K562 (cell line): ENCODE data around the gene PCF11. TPM values are rescaled to one million over a fixed set of nuclear protein-coding genes. Genes with fewer than 3 reads are reported as not detected.

Experiments
- ATAC-seq: fragments of 200-7000 bp; cut with Tn5 transposase; 3 replicates; pipeline ENCODE4 v1.9.1; 2020; ENCODE audit warnings: moderate library complexity
- BruUV-seq: library from RNA; stranded (reverse); fragments of 400-500 nt; replicated peaks from 2 replicates; lab custom pipeline; 2021; lab: Mats Ljungman, UMichigan
- CTCF ChIA-PET: fragments of 300-600 bp; formaldehyde crosslinking; extraction: SDS; loops from one replicate; lab custom pipeline; 2021; ENCODE audit warnings: low intra/inter-chr PET ratio; lab: Yijun Ruan, JAX
- POLR2A ChIA-PET: fragments of 300-600, 350-650 bp; sonication (Branson Sonifier 250); formaldehyde crosslinking; extraction: SDS; loops from one replicate; lab custom pipeline; 2021; ENCODE audit warnings: antibody characterized with exemption, inconsistent platforms; lab: Yijun Ruan, JAX
- DNase-seq, 4 experiments: peaks; one replicate each; pipeline versions ENCODE4 v3.0.0 to v3.0.0-alpha.2; 2011 to 2018; ENCODE audit warnings: low spot score in 3 of 4, mixed read lengths in 3 of 4; ENCODE audit errors: extremely low read depth in 1 of 4
- FAIRE-seq: peaks from 2 replicates; lab custom pipeline; 2011; peaks lifted over from hg19 to GRCh38; lab: Jason Lieb, UNC
- H2AFZ ChIP-seq: 2 replicates; pipeline ENCODE4 v1.6.0; 2011; ENCODE audit warnings: low read depth, low read length, control low read depth, inconsistent platforms
- H3K27ac ChIP-seq: fragments of 200-600 bp; 3 replicates; pipeline ENCODE4 v1.8.0; 2011; ENCODE audit warnings: low read depth, mild to moderate bottlenecking, control low read depth, inconsistent platforms, low read length, moderate library complexity, mixed read lengths; ENCODE audit errors: extremely low read depth
- H3K27me3 ChIP-seq, 2 experiments: fragments of 300-600 bp in 1 of 2; 2 replicates in 1 of 2; 3 replicates in 1 of 2; pipeline versions ENCODE4 v1.6.0 to v1.8.0; 2011; ENCODE audit warnings: inconsistent platforms in 2 of 2, low read length in 2 of 2, mild to moderate bottlenecking in 1 of 2, mixed read lengths in 1 of 2, moderate library complexity in 1 of 2; ENCODE audit not compliant: control insufficient read depth in 2 of 2, insufficient read depth in 2 of 2
- H3K36me3 ChIP-seq: fragments of 300-600 bp; 3 replicates; pipeline ENCODE4 v1.8.0; 2011; ENCODE audit warnings: mild to moderate bottlenecking, low read length, inconsistent platforms; ENCODE audit not compliant: control insufficient read depth, insufficient read depth
- H3K4me1 ChIP-seq, 2 experiments: fragments of 200-600 bp in 1 of 2; replicated peaks in 1 of 2; 2 replicates in 1 of 2; 3 replicates in 1 of 2; pipeline versions ENCODE4 v1.5.1 to v1.8.0; 2011; ENCODE audit warnings: inconsistent platforms in 2 of 2, low read length in 2 of 2, mild to moderate bottlenecking in 1 of 2, mixed read lengths in 1 of 2, moderate library complexity in 1 of 2; ENCODE audit not compliant: control insufficient read depth in 2 of 2, insufficient read depth in 2 of 2
- H3K4me2 ChIP-seq: 2 replicates; pipeline ENCODE4 v1.6.1; 2011; ENCODE audit warnings: low read length, control low read depth, inconsistent platforms, mixed read lengths; ENCODE audit not compliant: insufficient read depth
- H3K4me3 ChIP-seq: fragments of 200-600 bp; sonication (generic), shearing (Covaris generic); 2 replicates; pipeline ENCODE4 v1.5.1; 2016; ENCODE audit warnings: control low read depth, inconsistent platforms
- H3K79me2 ChIP-seq: fragments of 200-600 bp; 3 replicates; pipeline ENCODE4 v1.8.0; 2011; ENCODE audit warnings: low read length, inconsistent platforms; ENCODE audit not compliant: control insufficient read depth, insufficient read depth
- H3K9ac ChIP-seq, 2 experiments: 2 replicates each; pipeline versions ENCODE4 v1.6.0 to v1.6.1; 2011; ENCODE audit warnings: low read depth in 2 of 2, low read length in 2 of 2, control low read depth in 1 of 2, inconsistent platforms in 1 of 2, mild to moderate bottlenecking in 1 of 2, mixed read lengths in 1 of 2; ENCODE audit not compliant: insufficient read depth in 1 of 2
- H3K9me1 ChIP-seq: one replicate; pipeline ENCODE4 v1.6.0; 2011; ENCODE audit warnings: inconsistent platforms, mild to moderate bottlenecking, low read length, moderate library complexity; ENCODE audit not compliant: control insufficient read depth, insufficient read depth
- H3K9me3 ChIP-seq: replicated peaks from 2 replicates; pipeline ENCODE4 v1.5.1; 2011; ENCODE audit warnings: low read depth, low read length, inconsistent platforms; ENCODE audit not compliant: control insufficient read depth, insufficient read depth
- H4K20me1 ChIP-seq: replicated peaks from 2 replicates; pipeline ENCODE4 v1.6.1; 2011; ENCODE audit warnings: low read length, inconsistent platforms, mixed read lengths; ENCODE audit not compliant: control insufficient read depth, insufficient read depth
- ARID1B ChIP-seq: fragments of 450-650 bp; IDR thresholded peaks from 2 replicates; pipeline ENCODE4 v1.6.1; 2016; ENCODE audit warnings: antibody characterized with exemption, mild to moderate bottlenecking, inconsistent platforms
- ATF1 ChIP-seq, 2 experiments: fragments of 450-650 bp in 1 of 2; IDR thresholded peaks; 2 replicates each; pipeline ENCODE4 v1.6.1; 2016; ENCODE audit warnings: missing compliant biosample characterization in 1 of 2, missing genetic modification characterization in 1 of 2
- CBX8 ChIP-seq: fragments of 200-600 bp; sonication (generic); IDR thresholded peaks from 2 replicates; pipeline ENCODE4 v1.6.1; 2012; ENCODE audit warnings: borderline replicate concordance, mixed run types, low read depth, mild to moderate bottlenecking, moderate library complexity, mixed read lengths, low read length, control low read depth, inconsistent platforms; ENCODE audit not compliant: poor library complexity, severe bottlenecking; ENCODE audit errors: extremely low read depth
- CEBPG ChIP-seq, 3 experiments: fragments of 200-800 bp in 1 of 3; sonication (Bioruptor generic) in 1 of 3; sonication (generic) in 1 of 3; formaldehyde crosslinking in 1 of 3; IDR thresholded peaks in 2 of 3; conservative IDR thresholded peaks in 1 of 3; 2 replicates each; pipeline versions ENCODE4 v1.6.1 to v1.8.0; 2016 to 2022; ENCODE audit warnings: missing compliant biosample characterization in 2 of 3, missing genetic modification characterization in 2 of 3, mild to moderate bottlenecking in 1 of 3, missing genetic modification reagents in 1 of 3
- DLX4 ChIP-seq: fragments of 250-450 bp; sonication (Bioruptor Pico); IDR thresholded peaks from 2 replicates; pipeline ENCODE4 v1.6.1; 2021; ENCODE audit warnings: mild to moderate bottlenecking
- HNRNPK ChIP-seq: fragments of 200-400 bp; formaldehyde crosslinking; IDR thresholded peaks from one replicate; pipeline ENCODE4 v1.6.1; 2018; ENCODE audit warnings: mild to moderate bottlenecking, low read depth, low read length; ENCODE audit not compliant: poor library complexity, severe bottlenecking
- MCM2 ChIP-seq: fragments of 450-650 bp; IDR thresholded peaks from 2 replicates; pipeline ENCODE4 v1.6.1; 2017; ENCODE audit warnings: low read depth, mild to moderate bottlenecking
- MITF ChIP-seq: IDR thresholded peaks from 2 replicates; pipeline ENCODE4 v1.6.1; 2014; ENCODE audit warnings: antibody characterized with exemption
- POLR2A ChIP-seq: fragments of 450-650 bp; conservative IDR thresholded peaks from 2 replicates; pipeline ENCODE4 v1.6.1; 2016
- RFX5 ChIP-seq: IDR thresholded peaks from 2 replicates; pipeline ENCODE4 v1.6.1; 2011; ENCODE audit warnings: low read depth, mild to moderate bottlenecking, improper control_type of control experiment, low read length
- ZBTB43 ChIP-seq: sonication (generic); formaldehyde crosslinking; IDR thresholded peaks from 2 replicates; pipeline ENCODE4 v1.8.0; 2023; ENCODE audit warnings: mild to moderate bottlenecking, missing genetic modification reagents
- ZHX1 ChIP-seq: fragments of 150-350 bp; conservative IDR thresholded peaks from 2 replicates; pipeline ENCODE4 v1.6.1; 2014; ENCODE audit warnings: low read length
- WGBS: fragments of 100-300 bp; shearing (Covaris generic); methylation state at CpG from one replicate; pipeline ENCODE4 v1.1.6; 2016; ENCODE audit warnings: low coverage, mixed read lengths; ENCODE audit not compliant: insufficient coverage; ENCODE audit errors: missing lambda C conversion rate; 5-methylcytosine and 5-hydroxymethylcytosine counted together
- in situ Hi-C: fragments of 300-500 bp; cut with MboI; formaldehyde crosslinking; loops from 4 replicates; pipeline ENCODE4 v1.15.0; 2018; ENCODE audit warnings: inconsistent platforms, mixed read lengths
- intact Hi-C: fragments of 100-400 bp; cut with micrococcal nuclease; formaldehyde crosslinking; loops from 2 replicates; pipeline ENCODE4 v1.14.2; 2022
- polyA plus RNA-seq, 8 experiments: library from polyadenylated mRNA; depleted of rRNA in 4 of 8; stranded (reverse) in 5 of 8; unstranded in 3 of 8; fragments of >200 nt; fragmentation: Nextera tagmentation in 2 of 8; fragmentation: Illumina TruSeq in 1 of 8; extraction: Ambion mirVana in 2 of 8; extraction: Trizol in 1 of 8; gene quantifications; 2 replicates each; pipeline versions ENCODE4 v1.2.1 to v1.2.3, GENCODE V29; 2011 to 2014; ENCODE audit warnings: inconsistent platforms in 1 of 8, missing spikeins in 1 of 8
- total RNA-seq, 7 experiments: library from RNA; depleted of rRNA in 6 of 7; stranded (reverse); fragments of >200 nt in 6 of 7; fragmentation: Illumina TruSeq in 2 of 7; extraction: Trizol in 2 of 7; gene quantifications; 2 replicates each; pipeline versions ENCODE4 v1.2.1 to v1.2.3, GENCODE V29; 2011 to 2021; ENCODE audit warnings: low replicate concordance in 1 of 7

The PCF11 gene
- total and polyA plus RNA-seq, 9 of the 15 experiments (the other 6 are each of a cell fraction or from before 2014, with no cell fraction given): 9.3 to 91.6 (median 54.4) TPM

GRCh38 chr11:83181815-83182214 lies 24.9 kb downstream of the PCF11 start:
- no peak overlapping the region for H3K4me3 ChIP-seq
- no peak for FAIRE-seq
- intact Hi-C loops: no loop called here
- H3K9me1 ChIP-seq: no peaks in the 10 kb centered on the region
- WGBS: 47% methylated on average over 2 of the region's 2 CpGs
- peaks cover 87% of the 10 kb centered on the region for H3K36me3 ChIP-seq
- H3K4me2 ChIP-seq: no peak overlapping the region
- ChIA-PET POLR2A (interaction anchor here (0.6 to 1.3 kb wide), 2 partner anchors 14 to 245 kb away, joined by 3 to 4 read pairs; no protein-coding TSS in a partner anchor), CTCF (no interaction called here)
- H3K27me3 ChIP-seq: no peaks in the 10 kb centered on the region
- in situ Hi-C loops: no loop called here
- ATAC-seq: no peak
- H3K79me2 ChIP-seq: peaks cover 16% of the 10 kb centered on the region; the same call in 2 of the 3 replicates
- H3K9ac ChIP-seq: no peak overlapping the region
- H2AFZ ChIP-seq: no peak overlapping the region
- TF ChIP-seq ARID1B (no peak), RFX5 (no peak), ZHX1 (no peak), HNRNPK (no peak), ATF1 (CRISPR knock-in tag; IDR thresholded peaks at IDR 0.05) (no peak), ATF1 (tag; IDR thresholded peaks at IDR 0.05) (no peak), CEBPG (CRISPR knock-in tag; IDR thresholded peaks at IDR 0.05) (no peak), CEBPG (tag; conservative IDR thresholded peaks at IDR 0.05 in 1 of 2, IDR thresholded peaks at IDR 0.05 in 1 of 2) (no peak), ZBTB43 (no peak), DLX4 (CRISPR knock-in tag) (no peak), MITF (no peak), POLR2A (no peak), MCM2 (no peak), CBX8 (no peak)
- H4K20me1 ChIP-seq: no peaks in the 10 kb centered on the region
- H3K9me3 ChIP-seq: no peaks in the 10 kb centered on the region
- no peak for DNase-seq
- no peak overlapping the region for H3K27ac ChIP-seq
- no peaks in the 10 kb centered on the region for H3K4me1 ChIP-seq
- BruUV-seq: no TSS peak
